BLaER1 treated with 17β-estradiol and CSF1 and Interleukin-3, amounts not matched to agents 10 nM and 100 nM (cell line): Measurements from ENCODE around the gene WDR12.
"Not testable (repeated sequence)": the region's sequence is repeated elsewhere in the genome, so short reads cannot be mapped to it uniquely, and the experiment has no call there.

ENCODE experiments used
- H3K27ac ChIP-seq, 11 experiments: shearing (Covaris generic); formaldehyde crosslinking; 2 replicates each; pipeline ENCODE4 v1.8.1; 2022
- H3K27me3 ChIP-seq, 11 experiments: shearing (Covaris generic); formaldehyde crosslinking; 2 replicates each; pipeline ENCODE4 v1.8.1; 2022
- H3K36me3 ChIP-seq, 11 experiments: shearing (Covaris generic); formaldehyde crosslinking; 2 replicates each; pipeline ENCODE4 v1.8.1; 2022
- H3K4me1 ChIP-seq, 10 experiments: shearing (Covaris generic); formaldehyde crosslinking; 2 replicates each; pipeline ENCODE4 v1.8.1; 2022
- H3K4me2 ChIP-seq, 11 experiments: shearing (Covaris generic); formaldehyde crosslinking; 2 replicates each; pipeline ENCODE4 v1.8.1; 2022
- H3K4me3 ChIP-seq, 10 experiments: shearing (Covaris generic); formaldehyde crosslinking; 2 replicates each; pipeline ENCODE4 v1.8.1; 2022
- H3K9ac ChIP-seq, 11 experiments: shearing (Covaris generic); formaldehyde crosslinking; 2 replicates each; pipeline ENCODE4 v1.8.1; 2022
- H3K9me3 ChIP-seq, 11 experiments: shearing (Covaris generic); formaldehyde crosslinking; replicated peaks in 1 of 11; 2 replicates each; pipeline ENCODE4 v1.8.1; 2022
- H4K20me1 ChIP-seq, 11 experiments: shearing (Covaris generic); formaldehyde crosslinking; 2 replicates each; pipeline ENCODE4 v1.8.1; 2022
- Cebpa-rat ChIP-seq, 11 experiments: shearing (Covaris generic); IDR thresholded peaks; 2 replicates each; pipeline ENCODE4 v1.8.1; 2022

The WDR12 gene

GRCh38 chr2:202909394-202910192 lies 1.9 kb downstream of the WDR12 start:
- Histone ChIP-seq H3K9me3 (peaks cover 13 to 21% (median 18%) of the 10 kb centered on the region in 11 experiments), H3K27me3 (no peaks in the 10 kb centered on the region), H3K27ac (peak overlapping the region in 10 of 11 experiments; percentile 13 to 96 (median 88); a peak in 16 of 22 replicates), H3K4me1 (peaks cover 25 to 35% (median 31%) of the 10 kb centered on the region in 10 experiments), H3K4me3 (peak overlapping the region; percentile 75 to 89 (median 81); a peak in 19 of 20 replicates), H3K9ac (peak overlapping the region; percentile 80 to 94 (median 89); a peak in 20 of 22 replicates), H4K20me1 (peaks cover 0 to 41% (median 19%) of the 10 kb centered on the region in 11 experiments; a peak in 11 of 22 replicates), H3K36me3 (peaks cover 21 to 51% (median 42%) of the 10 kb centered on the region in 11 experiments), H3K4me2 (peak overlapping the region; percentile 79 to 97 (median 90))
- TF ChIP-seq Cebpa-rat (IDR thresholded peaks at IDR 0.05), result 0 out of 22 replicates have a peak, but pooled peaks of 1 of the 11 experiments have one; percentile 23

DNA sequence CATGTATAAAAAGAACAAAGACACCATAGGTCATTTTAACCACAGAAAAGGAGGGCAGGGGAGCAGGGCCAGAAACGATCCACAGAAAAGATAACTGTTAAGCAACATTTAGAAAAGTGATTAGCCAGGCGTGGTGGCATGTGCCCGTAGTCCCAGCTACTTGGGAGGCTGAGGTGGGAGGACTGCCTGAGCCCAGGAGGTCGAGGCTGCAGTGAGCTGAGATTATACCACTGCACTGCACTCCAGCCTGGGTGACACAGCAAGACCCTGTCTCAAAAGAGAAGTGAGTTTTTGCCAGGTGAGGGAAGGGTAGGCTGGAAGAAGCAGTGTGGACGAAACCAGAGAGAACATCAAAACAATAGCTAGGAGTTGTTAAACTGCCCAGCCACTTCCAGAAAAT lies 3.3 kb downstream of the WDR12 start:
- H3K27me3 ChIP-seq, result no peaks in the 10 kb centered on the region
- no peak for TF ChIP-seq Cebpa-rat (IDR thresholded peaks at IDR 0.05)
- peak overlapping the region in 2 of 11 experiments; percentile 8 to 40; a peak in 6 of 22 replicates for H3K27ac ChIP-seq
- H3K36me3 ChIP-seq, result peaks cover 25 to 63% (median 53%) of the 10 kb centered on the region in 11 experiments
- H3K4me1 ChIP-seq, result peaks cover 26 to 33% (median 28%) of the 10 kb centered on the region in 10 experiments
- H3K9ac ChIP-seq, result peak overlapping the region in 2 of 11 experiments; percentile 7 to 26; a peak in 2 of 22 replicates
- peaks cover 0 to 46% (median 19%) of the 10 kb centered on the region in 11 experiments; a peak in 11 of 22 replicates for H4K20me1 ChIP-seq
- H3K4me2 ChIP-seq, result peak overlapping the region in 9 of 11 experiments; percentile 12 to 95 (median 90); a peak in 12 of 22 replicates
- no peak overlapping the region for H3K4me3 ChIP-seq
- H3K9me3 ChIP-seq, result peaks cover 19 to 29% (median 25%) of the 10 kb centered on the region in 11 experiments

GRCh38 chr2:202905507-202905906 lies 6.0 kb downstream of the WDR12 start:
- not testable (repeated sequence) for H3K4me2 ChIP-seq, H3K27ac ChIP-seq, H3K27me3 ChIP-seq, H3K4me3 ChIP-seq, H3K9ac ChIP-seq
- H3K36me3 ChIP-seq, result peaks cover 35 to 88% (median 74%) of the 10 kb centered on the region in 11 experiments
- peaks cover 19 to 29% (median 25%) of the 10 kb centered on the region in 11 experiments for H3K9me3 ChIP-seq
- peaks cover 0 to 65% (median 28%) of the 10 kb centered on the region in 11 experiments; a peak in 12 of 22 replicates for H4K20me1 ChIP-seq
- peaks cover 22 to 27% (median 25%) of the 10 kb centered on the region in 10 experiments for H3K4me1 ChIP-seq

DNA sequence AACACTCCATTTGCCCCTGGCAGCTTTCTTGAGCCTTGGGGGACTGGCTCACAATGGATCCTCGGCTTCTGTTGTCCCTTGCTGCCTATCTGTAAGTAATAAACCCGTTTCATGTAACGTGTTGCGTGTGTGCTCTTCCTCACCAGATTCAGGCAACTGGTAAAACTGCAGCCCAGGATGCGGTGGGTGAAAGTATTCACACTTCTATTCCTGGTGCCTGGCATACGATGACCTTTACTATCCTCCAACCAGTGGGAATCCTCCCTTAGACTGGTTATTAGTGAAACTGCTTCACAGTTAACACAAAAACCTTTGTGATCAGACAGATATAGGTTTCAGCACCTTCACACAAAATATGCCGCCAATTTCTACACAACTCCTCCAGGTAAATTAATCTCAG lies 26.3 kb downstream of the WDR12 start:
- TF ChIP-seq Cebpa-rat (IDR thresholded peaks at IDR 0.05), result no peak
- Histone ChIP-seq H3K4me3 (no peak overlapping the region), H3K4me1 (no peaks in the 10 kb centered on the region), H3K27ac (no peak overlapping the region), H3K4me2 (no peak overlapping the region), H4K20me1 (peaks cover 0 to 6% (median 0%) of the 10 kb centered on the region in 11 experiments; a peak in 2 of 22 replicates), H3K27me3 (no peaks in the 10 kb centered on the region), H3K9ac (no peak overlapping the region), H3K9me3 (no peaks in the 10 kb centered on the region), H3K36me3 (peaks cover 89 to 100% (median 96%) of the 10 kb centered on the region in 11 experiments)

- no peaks in the 10 kb centered on the region for H3K27me3 ChIP-seq
- no peaks in the 10 kb centered on the region for H3K9me3 ChIP-seq
- H3K4me2 ChIP-seq, result no peak overlapping the region
- no peak overlapping the region for H3K9ac ChIP-seq
- no peaks in the 10 kb centered on the region for H3K4me1 ChIP-seq
- no peak overlapping the region for H3K27ac ChIP-seq
- no peak overlapping the region for H3K4me3 ChIP-seq
- peaks cover 0 to 5% (median 0%) of the 10 kb centered on the region in 11 experiments; a peak in 1 of 22 replicates for H4K20me1 ChIP-seq
- H3K36me3 ChIP-seq, result peaks cover 88 to 100% (median 96%) of the 10 kb centered on the region in 11 experiments
- no peak for TF ChIP-seq Cebpa-rat (IDR thresholded peaks at IDR 0.05)
Observed at GRCh38 chr2:202883987-202884675, 27.3 kb downstream of the WDR12 start.

DNA sequence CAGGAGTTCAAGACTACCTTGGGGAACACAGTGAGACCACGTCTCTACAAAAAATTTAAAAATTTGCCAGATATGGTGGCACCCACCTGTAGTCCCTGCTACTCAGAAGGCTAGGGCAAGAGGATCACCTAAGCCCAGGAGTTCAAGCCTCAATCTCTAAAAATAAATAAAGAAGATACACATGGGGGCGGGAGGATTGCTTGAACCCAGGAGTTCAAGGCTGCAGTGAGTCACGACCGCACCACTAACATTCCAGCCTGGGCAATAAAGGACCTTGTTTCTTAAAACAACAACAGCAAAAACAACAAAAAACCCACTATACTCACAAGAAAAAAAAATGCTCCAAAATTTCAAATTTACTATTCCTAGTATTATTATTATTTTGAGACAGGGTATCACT lies 29.9 kb downstream of the WDR12 start:
- Histone ChIP-seq H3K27ac (no peak overlapping the region), H3K9me3 (no peaks in the 10 kb centered on the region), H3K27me3 (no peaks in the 10 kb centered on the region), H4K20me1 (peaks cover 0 to 5% (median 0%) of the 10 kb centered on the region in 11 experiments; a peak in 1 of 22 replicates), H3K9ac (no peak overlapping the region), H3K36me3 (peaks cover 84 to 99% (median 91%) of the 10 kb centered on the region in 11 experiments), H3K4me1 (no peaks in the 10 kb centered on the region), H3K4me2 (no peak overlapping the region), H3K4me3 (no peak overlapping the region)
- no peak for TF ChIP-seq Cebpa-rat (IDR thresholded peaks at IDR 0.05)

GRCh38 chr2:202877699-202878098 lies 33.8 kb downstream of the WDR12 start:
- no peak overlapping the region for H3K4me2 ChIP-seq
- H4K20me1 ChIP-seq, result no peaks in the 10 kb centered on the region
- H3K9ac ChIP-seq, result no peak overlapping the region
- no peaks in the 10 kb centered on the region for H3K27me3 ChIP-seq
- no peak overlapping the region for H3K4me3 ChIP-seq
- H3K4me1 ChIP-seq, result no peaks in the 10 kb centered on the region
- peaks cover 48 to 68% (median 53%) of the 10 kb centered on the region in 11 experiments for H3K36me3 ChIP-seq
- H3K27ac ChIP-seq, result no peak overlapping the region
- no peaks in the 10 kb centered on the region for H3K9me3 ChIP-seq
- TF ChIP-seq Cebpa-rat (IDR thresholded peaks at IDR 0.05), result no peak

- Histone ChIP-seq H3K9ac (peak within 1 kb of the TSS; percentile 80 to 92 (median 87)), H4K20me1 (no peaks in the 10 kb centered on the region), H3K27ac (peak within 1 kb of the TSS; percentile 37 to 89 (median 84); a peak in 21 of 22 replicates), H3K9me3 (no peaks in the 10 kb centered on the region), H3K4me2 (peak within 1 kb of the TSS; percentile 81 to 97 (median 88)), H3K4me3 (peak within 1 kb of the TSS; percentile 67 to 95 (median 84)), H3K4me1 (peaks cover 0 to 5% (median 0%) of the 10 kb centered on the region in 10 experiments; a peak in 3 of 20 replicates), H3K27me3 (no peaks in the 10 kb centered on the region), H3K36me3 (peaks cover 0 to 7% (median 0%) of the 10 kb centered on the region in 11 experiments; a peak in 4 of 22 replicates)
- TF ChIP-seq Cebpa-rat (IDR thresholded peaks at IDR 0.05), result no peak
Observed at GRCh38 chr2:202871300-202872141, 40.0 kb downstream of the WDR12 start, which contains the start of gene ICA1L. Gene ICA1L, minus strand, starts transcription at chr2:202871766. Its CDS starts 42,757 bp downstream, at chr2:202829009.
